Thoracic aorta (tissue), 2 donors: ENCODE data around the gene CDH3. TPM values are rescaled to one million over a fixed set of nuclear protein-coding genes. Genes with fewer than 3 reads are reported as not detected.

Source experiments
- ATAC-seq: fragments of 150-250 bp; one replicate; pipeline ENCODE4 v1.8.0; 2017; ENCODE audit warnings: low read depth; ENCODE audit not compliant: insufficient number of reproducible peaks, low FRiP score
- DNase-seq: peaks from one replicate; pipeline ENCODE4 v3.0.0-alpha.2; 2020; ENCODE audit warnings: low spot score
- H3K27ac ChIP-seq, 2 donors: fragments of 200-600 bp; sonication (generic); 1 replicate in 1 of 2; 2 replicates in 1 of 2; pipeline ENCODE4 v1.5.1; 2016; ENCODE audit warnings: mild to moderate bottlenecking in 2 of 2, moderate library complexity in 2 of 2
- H3K27me3 ChIP-seq: fragments of 200-600 bp; sonication (generic); replicated peaks from 2 replicates; pipeline ENCODE4 v1.6.0; 2016; ENCODE audit warnings: mild to moderate bottlenecking; ENCODE audit not compliant: insufficient read depth
- H3K36me3 ChIP-seq: fragments of 200-600 bp; sonication (generic); one replicate; pipeline ENCODE4 v1.5.1; 2016
- H3K4me1 ChIP-seq, 2 donors: fragments of 200-600 bp; sonication (generic); 1 replicate in 1 of 2; 2 replicates in 1 of 2; pipeline versions ENCODE4 v1.5.1 to v1.6.0; 2016; ENCODE audit warnings: low read depth in 2 of 2, mild to moderate bottlenecking in 1 of 2; ENCODE audit not compliant: control insufficient read depth in 1 of 2
- H3K4me3 ChIP-seq: fragments of 200-600 bp; sonication (generic); 2 replicates; pipeline ENCODE4 v1.5.1; 2016; ENCODE audit warnings: mild to moderate bottlenecking
- H3K9me3 ChIP-seq: fragments of 200-600 bp; sonication (generic); 2 replicates; pipeline ENCODE4 v1.5.1; 2016
- total RNA-seq, 2 donors: library from RNA; depleted of rRNA; stranded (reverse); fragments of >200 nt; gene quantifications; one replicate each; pipeline versions ENCODE4 v1.1.0 to v1.2.3, GENCODE V29; 2016
- TF ChIP-seq, protein P1 (sequence below): fragments of 200-600 bp; sonication (generic); IDR thresholded peaks from one replicate; pipeline ENCODE4 v1.5.1; 2019; ENCODE audit warnings: antibody characterized with exemption

The CDH3 gene
- total RNA-seq, 2 donors from 2014 or later, result not detected

DNA sequence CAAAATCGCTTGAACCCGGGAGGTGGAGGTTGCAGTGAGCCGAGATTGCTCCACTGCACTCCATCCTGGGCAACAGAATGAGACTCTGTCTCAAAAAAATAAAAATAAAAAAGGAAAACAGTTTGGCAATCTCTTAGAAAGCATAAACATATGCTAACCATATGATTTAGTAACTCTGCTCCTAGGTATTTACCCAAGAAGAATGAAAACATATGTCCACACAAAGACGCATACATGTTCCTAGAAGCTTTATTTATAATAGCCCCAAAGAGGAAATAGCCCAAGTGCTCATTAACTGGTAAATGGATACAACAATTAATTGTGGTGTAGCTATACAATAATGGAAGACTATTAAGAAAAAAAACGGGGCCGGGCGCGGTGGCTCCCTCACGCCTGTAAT lies 73.5 kb downstream of the CDH3 start:
- Histone ChIP-seq H3K27me3 (no peaks in the 10 kb centered on the region), H3K4me1 (no peaks in the 10 kb centered on the region), H3K4me3 (no peak overlapping the region), H3K36me3 (no peaks in the 10 kb centered on the region), H3K27ac (no peak overlapping the region), H3K9me3 (no peaks in the 10 kb centered on the region)
- TF ChIP-seq, protein P1, sequence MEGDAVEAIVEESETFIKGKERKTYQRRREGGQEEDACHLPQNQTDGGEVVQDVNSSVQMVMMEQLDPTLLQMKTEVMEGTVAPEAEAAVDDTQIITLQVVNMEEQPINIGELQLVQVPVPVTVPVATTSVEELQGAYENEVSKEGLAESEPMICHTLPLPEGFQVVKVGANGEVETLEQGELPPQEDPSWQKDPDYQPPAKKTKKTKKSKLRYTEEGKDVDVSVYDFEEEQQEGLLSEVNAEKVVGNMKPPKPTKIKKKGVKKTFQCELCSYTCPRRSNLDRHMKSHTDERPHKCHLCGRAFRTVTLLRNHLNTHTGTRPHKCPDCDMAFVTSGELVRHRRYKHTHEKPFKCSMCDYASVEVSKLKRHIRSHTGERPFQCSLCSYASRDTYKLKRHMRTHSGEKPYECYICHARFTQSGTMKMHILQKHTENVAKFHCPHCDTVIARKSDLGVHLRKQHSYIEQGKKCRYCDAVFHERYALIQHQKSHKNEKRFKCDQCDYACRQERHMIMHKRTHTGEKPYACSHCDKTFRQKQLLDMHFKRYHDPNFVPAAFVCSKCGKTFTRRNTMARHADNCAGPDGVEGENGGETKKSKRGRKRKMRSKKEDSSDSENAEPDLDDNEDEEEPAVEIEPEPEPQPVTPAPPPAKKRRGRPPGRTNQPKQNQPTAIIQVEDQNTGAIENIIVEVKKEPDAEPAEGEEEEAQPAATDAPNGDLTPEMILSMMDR, result no peak
- no peak for ATAC-seq
- no peak for DNase-seq

DNA sequence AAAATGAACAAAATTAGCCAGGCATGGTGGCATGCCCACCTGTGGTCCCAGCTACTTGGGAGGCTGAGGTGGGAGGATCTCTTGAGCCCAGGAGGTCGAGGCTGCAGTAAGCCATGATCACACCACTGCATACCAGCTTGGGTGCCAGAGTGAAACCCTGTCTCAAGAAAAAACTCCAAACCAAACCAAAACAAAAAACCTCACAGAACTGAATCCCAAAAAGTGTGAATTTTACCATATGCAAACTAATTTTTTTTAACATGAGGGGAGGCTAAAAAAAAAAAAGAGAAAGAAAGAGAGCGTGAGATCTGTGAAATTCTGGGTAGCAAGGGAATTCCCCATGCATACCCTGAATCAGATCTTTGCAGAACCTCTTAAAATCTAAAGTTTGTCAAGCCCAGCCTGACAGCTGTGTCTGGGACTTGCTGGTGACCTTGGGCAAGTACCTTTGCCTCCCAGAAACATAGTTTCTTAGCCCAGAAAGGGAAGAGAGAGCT lies 74.9 kb downstream of the CDH3 start:
- ATAC-seq (no peak), DNase-seq (no peak)
- TF ChIP-seq, protein P1, result no peak
- Histone ChIP-seq H3K27me3 (no peaks in the 10 kb centered on the region), H3K4me1 (no peaks in the 10 kb centered on the region), H3K36me3 (no peaks in the 10 kb centered on the region), H3K9me3 (no peaks in the 10 kb centered on the region), H3K27ac (no peak overlapping the region), H3K4me3 (no peak overlapping the region)

DNA sequence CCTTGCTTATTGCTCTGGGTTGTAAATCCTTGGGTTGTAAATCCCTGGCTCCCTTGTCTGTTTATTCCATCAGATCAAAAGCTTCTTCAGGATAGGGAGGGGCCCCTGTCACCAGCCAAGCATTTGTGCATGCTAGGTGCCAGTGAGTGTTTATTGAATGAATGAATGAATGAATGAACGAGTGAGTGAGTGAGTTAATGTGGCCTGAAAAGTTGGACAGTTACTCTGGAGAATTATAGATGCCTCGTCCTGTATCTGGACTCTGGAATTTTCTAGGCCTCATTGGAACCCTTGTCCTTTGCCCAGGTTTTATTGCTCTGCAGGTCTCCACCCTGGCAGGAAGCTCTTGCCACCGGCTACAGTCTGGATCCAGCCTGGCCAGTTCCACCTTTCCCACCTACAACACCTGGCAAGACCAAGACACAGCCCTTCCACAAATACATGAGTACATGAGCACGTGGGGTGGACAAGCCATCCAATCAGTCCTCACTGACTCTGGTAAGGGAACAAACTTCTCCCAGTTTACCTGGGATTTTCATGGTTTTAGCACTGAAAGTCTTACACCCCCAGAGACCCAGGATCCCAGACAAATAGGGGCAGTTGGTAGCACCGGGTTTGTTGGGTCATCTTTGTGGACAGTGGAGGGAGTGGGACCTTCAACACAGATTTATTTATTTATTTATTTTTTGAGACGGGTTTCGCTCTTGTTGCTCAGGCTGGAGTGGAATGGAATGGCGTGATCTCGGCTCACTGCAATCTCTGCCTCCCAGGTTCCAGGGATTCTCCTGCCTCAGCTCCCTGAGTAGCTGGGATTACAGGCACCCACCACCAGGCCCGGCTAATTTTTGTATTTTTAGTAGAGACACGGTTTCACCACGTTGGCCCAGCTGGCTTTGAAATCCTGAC lies 77.3 kb downstream of the CDH3 start:
- Histone ChIP-seq H3K36me3 (no peaks in the 10 kb centered on the region), H3K27me3 (no peaks in the 10 kb centered on the region), H3K9me3 (no peaks in the 10 kb centered on the region), H3K4me1 (no peaks in the 10 kb centered on the region), H3K27ac (no peak overlapping the region), H3K4me3 (no peak overlapping the region)
- ATAC-seq (no peak), DNase-seq (no peak)
- TF ChIP-seq, protein P1, result no peak

DNA sequence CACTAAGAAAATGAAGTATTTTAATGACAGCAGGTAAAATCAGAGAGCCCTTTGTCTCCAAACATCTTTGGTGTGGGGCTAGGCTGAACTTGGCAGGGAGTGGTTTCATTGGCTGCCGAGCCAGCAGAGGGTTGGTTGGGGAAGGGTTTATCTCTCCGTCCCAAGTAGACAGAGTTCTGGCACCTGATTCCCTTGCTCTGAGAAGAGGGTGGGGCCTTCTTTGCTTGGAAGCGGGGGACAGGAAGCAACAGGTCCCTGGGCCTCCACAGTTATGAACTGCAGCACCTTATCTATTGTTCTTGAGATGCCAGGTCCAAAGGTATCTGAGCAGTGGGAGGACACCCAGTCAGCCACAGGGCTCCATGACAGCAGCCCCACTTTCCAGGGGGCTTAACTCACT lies 79.7 kb downstream of the CDH3 start:
- H3K4me3 ChIP-seq, result no peak overlapping the region
- ATAC-seq, result no peak
- no peaks in the 10 kb centered on the region for H3K27me3 ChIP-seq

DNA sequence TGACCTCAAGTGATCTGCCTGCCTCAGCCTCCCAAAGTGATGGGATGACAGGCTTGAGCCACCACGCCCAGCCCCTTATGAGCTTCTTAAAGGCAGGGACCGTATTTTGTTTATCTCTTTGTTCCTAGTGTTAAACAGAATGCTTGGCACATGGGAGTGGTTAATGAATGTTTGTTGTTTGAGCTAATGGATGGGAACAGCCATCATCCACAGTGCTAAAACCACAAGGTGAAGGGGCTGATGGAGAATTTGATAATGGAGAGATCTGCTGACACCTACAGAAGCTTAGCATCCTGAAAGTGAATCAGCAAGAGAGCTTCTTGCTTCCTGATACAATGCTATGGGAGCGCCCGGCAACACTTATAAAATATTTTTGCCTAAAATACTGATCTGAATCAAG lies 83.4 kb downstream of the CDH3 start:
- ATAC-seq (no peak), DNase-seq (no peak)
- Histone ChIP-seq H3K36me3 (no peaks in the 10 kb centered on the region), H3K4me3 (no peak overlapping the region), H3K4me1 (no peaks in the 10 kb centered on the region), H3K9me3 (no peaks in the 10 kb centered on the region), H3K27ac (no peak overlapping the region), H3K27me3 (no peaks in the 10 kb centered on the region)
- TF ChIP-seq, protein P1, result no peak

More for the DNA sequence above, 79.7 kb downstream of the CDH3 start:
- TF ChIP-seq, protein P1, result no peak
- Histone ChIP-seq H3K4me1 (no peaks in the 10 kb centered on the region), H3K27ac (no peak overlapping the region), H3K36me3 (no peaks in the 10 kb centered on the region), H3K9me3 (no peaks in the 10 kb centered on the region)
- DNase-seq, result no peak
